Right atrium auricular region (tissue), 2 donors: ENCODE results near the gene APIP. TPM values are rescaled to one million over a fixed set of nuclear protein-coding genes. Genes with fewer than 3 reads are reported as not detected.

Experiments
- DNase-seq: peaks from one replicate; pipeline ENCODE4 v3.0.0-alpha.2; 2019; ENCODE audit warnings: low spot score
- H3K27ac ChIP-seq, 2 donors: fragments of 200-600 bp; sonication (generic); 1 replicate in 1 of 2; 2 replicates in 1 of 2; pipeline ENCODE4 v1.5.1; 2016 to 2019
- H3K27me3 ChIP-seq, 2 donors: fragments of 200-600 bp; sonication (generic); one replicate each; pipeline versions ENCODE4 v1.5.1 to v1.6.0; 2017 to 2019
- H3K36me3 ChIP-seq: fragments of 200-600 bp; sonication (generic); one replicate; pipeline ENCODE4 v1.5.1; 2016
- H3K4me1 ChIP-seq, 2 donors: fragments of 200-600 bp; sonication (generic); one replicate each; pipeline versions ENCODE4 v1.5.1 to v1.6.0; 2017 to 2019
- H3K4me3 ChIP-seq, 2 donors: fragments of 200-600 bp; sonication (generic); 1 replicate in 1 of 2; 2 replicates in 1 of 2; pipeline ENCODE4 v1.5.1; 2017 to 2019; ENCODE audit warnings: mild to moderate bottlenecking in 1 of 2, moderate library complexity in 1 of 2
- H3K9me3 ChIP-seq, 2 donors: fragments of 200-600 bp; sonication (generic); one replicate each; pipeline ENCODE4 v1.5.1; 2019
- CTCF ChIP-seq, 2 donors: fragments of 200-600 bp; sonication (generic); IDR thresholded peaks; one replicate each; pipeline ENCODE4 v1.5.1; 2019; ENCODE audit warnings: antibody characterized with exemption in 2 of 2
- total RNA-seq, 2 donors: library from RNA; depleted of rRNA; stranded (reverse); fragments of >200 nt; gene quantifications; one replicate each; pipeline ENCODE4 v1.1.0, GENCODE V29; 2016

The APIP gene
- total RNA-seq, 2 donors from 2014 or later: 19.1 to 20.7 TPM

DNA sequence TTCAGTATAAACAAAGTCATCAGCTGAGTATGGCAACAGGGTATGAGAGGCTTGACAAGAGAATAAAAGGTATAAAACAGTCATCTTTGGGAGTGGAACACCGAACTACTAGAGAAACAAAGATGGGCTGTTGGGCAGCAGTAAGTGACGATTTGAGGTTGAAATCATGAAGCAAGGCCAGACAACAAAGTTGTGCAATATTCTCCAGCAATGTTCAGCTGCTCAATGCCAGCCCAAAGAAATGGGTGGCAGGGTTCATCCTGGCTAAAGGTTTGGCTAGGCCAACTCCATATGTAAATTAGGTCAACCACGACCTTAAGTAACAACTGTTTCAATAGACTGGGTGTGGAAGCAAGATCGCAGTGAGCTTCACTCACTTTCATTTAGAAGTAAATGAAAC, 6.2 kb downstream of the APIP start:
- no peaks in the 10 kb centered on the region for H3K27me3 ChIP-seq
- no peak for DNase-seq
- H3K36me3 ChIP-seq: no peaks in the 10 kb centered on the region
- H3K9me3 ChIP-seq: no peaks in the 10 kb centered on the region
- no peak overlapping the region for H3K4me3 ChIP-seq
- H3K4me1 ChIP-seq: peaks cover 0 to 4% of the 10 kb centered on the region in 2 donors
- no peak overlapping the region for H3K27ac ChIP-seq
- no peak for TF ChIP-seq CTCF (IDR thresholded peaks at IDR 0.05)

GRCh38 chr11:34909415-34909814, 6.8 kb downstream of the APIP start:
- no peaks in the 10 kb centered on the region for H3K36me3 ChIP-seq
- no peak overlapping the region for H3K4me3 ChIP-seq
- no peaks in the 10 kb centered on the region for H3K27me3 ChIP-seq
- H3K9me3 ChIP-seq: no peaks in the 10 kb centered on the region
- TF ChIP-seq CTCF (IDR thresholded peaks at IDR 0.05): no peak
- no peak for DNase-seq
- H3K4me1 ChIP-seq: peaks cover 0 to 4% of the 10 kb centered on the region in 2 donors
- no peak overlapping the region for H3K27ac ChIP-seq

DNA sequence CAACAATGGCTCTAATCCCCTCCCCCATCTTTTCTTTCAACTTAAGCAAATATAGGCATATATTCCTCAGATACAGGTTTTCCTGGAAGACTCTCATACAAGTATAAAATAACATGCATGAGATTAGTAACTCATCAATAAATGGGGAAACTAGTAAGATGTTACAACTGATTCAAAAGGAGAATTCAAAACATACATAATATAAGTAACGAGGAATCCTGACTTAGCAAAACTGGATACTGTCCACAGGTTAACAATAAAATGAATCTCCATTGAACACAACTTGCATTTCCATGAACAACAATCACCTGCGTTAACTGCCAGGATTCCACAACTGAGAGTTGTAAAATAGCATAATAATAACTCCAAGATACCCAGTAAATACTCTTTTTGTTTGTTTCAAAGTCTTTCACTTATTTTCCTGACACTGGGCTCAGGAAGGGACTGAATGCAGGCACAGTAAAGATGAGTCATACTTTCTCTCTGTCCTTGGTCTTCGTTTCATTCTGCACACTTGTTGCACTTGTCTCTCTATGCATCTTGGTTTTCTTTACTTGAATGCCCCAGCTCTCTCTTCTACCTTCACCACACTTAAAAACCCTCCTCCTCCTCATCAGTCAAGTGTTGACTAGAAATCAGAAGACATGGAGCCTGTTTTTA, 8.1 kb downstream of the APIP start:
- TF ChIP-seq CTCF (IDR thresholded peaks at IDR 0.05): no peak
- no peak overlapping the region for H3K27ac ChIP-seq
- peaks cover 0 to 4% of the 10 kb centered on the region in 2 donors for H3K4me1 ChIP-seq
- DNase-seq: no peak
- no peak overlapping the region for H3K4me3 ChIP-seq
- no peaks in the 10 kb centered on the region for H3K9me3 ChIP-seq
- no peaks in the 10 kb centered on the region for H3K36me3 ChIP-seq
- H3K27me3 ChIP-seq: no peaks in the 10 kb centered on the region

DNA sequence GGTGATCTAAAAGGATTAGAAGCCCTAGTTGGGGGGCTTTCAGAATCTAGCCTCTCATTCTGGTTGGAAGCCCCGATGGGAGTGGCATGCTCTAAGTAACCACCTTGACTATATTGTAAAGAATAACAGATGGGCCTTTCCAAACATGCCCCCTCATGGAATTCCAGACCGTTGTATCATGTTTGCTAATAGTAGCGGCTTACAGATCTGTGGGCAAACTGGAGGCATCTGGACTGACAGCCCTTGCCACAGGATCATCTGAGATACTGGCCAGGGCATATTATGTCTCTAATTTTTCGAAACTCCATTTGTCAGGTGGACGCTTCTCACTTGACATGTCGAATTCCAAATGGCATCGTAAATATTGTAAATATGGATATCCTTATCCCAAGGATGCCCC, 10.5 kb downstream of the APIP start:
- Histone ChIP-seq H3K27ac (no peak overlapping the region), H3K4me1 (peaks cover 0 to 4% of the 10 kb centered on the region in 2 donors)

DNA sequence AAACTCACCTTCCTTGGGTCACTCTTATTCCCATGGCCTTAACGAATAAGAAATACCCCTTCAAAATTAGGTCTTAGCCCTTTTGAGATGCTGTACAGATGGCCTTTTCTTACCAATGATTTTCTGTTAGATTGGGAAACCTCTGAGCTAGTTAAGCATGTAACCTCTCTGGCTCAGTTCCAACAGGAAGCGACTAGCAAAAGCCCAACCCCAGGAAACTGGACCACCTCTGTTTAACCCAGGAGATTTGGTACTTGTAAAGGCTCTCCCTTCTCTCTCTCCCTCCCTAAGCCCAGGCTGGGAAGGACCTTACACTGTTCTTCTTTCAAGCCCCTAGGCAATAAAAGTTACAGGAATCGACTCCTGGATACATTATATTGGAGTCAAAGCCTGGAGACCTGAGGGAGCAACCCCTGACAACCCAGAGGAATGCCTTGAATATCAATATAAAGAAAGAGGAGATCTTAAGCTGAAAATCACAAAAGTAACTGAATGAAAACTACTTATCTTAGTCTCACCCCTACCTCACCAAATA, 11.7 kb downstream of the APIP start:
- H3K4me1 ChIP-seq: peaks cover 0 to 4% of the 10 kb centered on the region in 2 donors
- TF ChIP-seq CTCF (IDR thresholded peaks at IDR 0.05): no peak

More for the DNA sequence above, 10.5 kb downstream of the APIP start:
- Histone ChIP-seq H3K36me3 (no peaks in the 10 kb centered on the region), H3K4me3 (no peak overlapping the region), H3K9me3 (peaks cover 0 to 4% of the 10 kb centered on the region in 2 donors), H3K27me3 (no peaks in the 10 kb centered on the region)
- DNase-seq: no peak
- no peak for TF ChIP-seq CTCF (IDR thresholded peaks at IDR 0.05)

GRCh38 chr11:34899633-34900016, 16.6 kb downstream of the APIP start:
- peaks cover 0 to 23% of the 10 kb centered on the region in 2 donors for H3K9me3 ChIP-seq

More for the DNA sequence above, 11.7 kb downstream of the APIP start:
- DNase-seq: no peak
- Histone ChIP-seq H3K36me3 (no peaks in the 10 kb centered on the region), H3K4me3 (no peak overlapping the region), H3K27me3 (no peaks in the 10 kb centered on the region), H3K27ac (no peak overlapping the region), H3K9me3 (peaks cover 0 to 15% of the 10 kb centered on the region in 2 donors)

More at GRCh38 chr11:34899633-34900016, 16.6 kb downstream of the APIP start:
- H3K36me3 ChIP-seq: no peaks in the 10 kb centered on the region
- no peak for TF ChIP-seq CTCF (IDR thresholded peaks at IDR 0.05)
- no peak overlapping the region for H3K4me3 ChIP-seq
- no peak for DNase-seq
- H3K4me1 ChIP-seq: no peaks in the 10 kb centered on the region
- H3K27ac ChIP-seq: no peak overlapping the region
- H3K27me3 ChIP-seq: no peaks in the 10 kb centered on the region
